Testis (tissue), 2 donors: ENCODE measurements around the gene AQP2.

ENCODE experiments used
- CTCF ChIP-seq, 3 experiments: fragments of 450-650 bp in 2 of 3; fragments of 200-600 bp in 1 of 3; sonication (generic) in 1 of 3; IDR thresholded peaks; one replicate each; pipeline ENCODE4 v1.5.1; 2016 to 2019; ENCODE audit warnings: antibody characterized with exemption in 3 of 3, mild to moderate bottlenecking in 2 of 3, moderate library complexity in 1 of 3
- POLR2A ChIP-seq: fragments of 450-650 bp; IDR thresholded peaks from one replicate; pipeline ENCODE4 v1.6.1; 2017; ENCODE audit warnings: antibody characterized with exemption, mild to moderate bottlenecking, moderate library complexity

- TF ChIP-seq CTCF (IDR thresholded peaks at IDR 0.05) (no peak), POLR2A (no peak)
Observed at GRCh38 chr12:49903351-49903699, 47.2 kb upstream of the AQP2 start.
